MG63 (cell line): ENCODE measurements around the gene GAD1. TPM values are rescaled to one million over a fixed set of nuclear protein-coding genes. Genes with fewer than 3 reads are reported as not detected.

ENCODE experiments used
- DNase-seq: peaks from one replicate; pipeline ENCODE4 v3.0.0-alpha.2; 2020
- H3K27me3 ChIP-seq: fragments of 250-450 bp; sonication (Bioruptor Pico); 2 replicates; pipeline ENCODE4 v1.5.1; 2020; ENCODE audit warnings: mild to moderate bottlenecking, moderate library complexity
- H3K36me3 ChIP-seq: fragments of 250-450 bp; sonication (Bioruptor Pico); 2 replicates; pipeline ENCODE4 v1.5.1; 2020; ENCODE audit warnings: mild to moderate bottlenecking, moderate library complexity
- H3K4me3 ChIP-seq: fragments of 250-450 bp; sonication (Bioruptor Pico); 2 replicates; pipeline ENCODE4 v1.5.1; 2020; ENCODE audit warnings: mild to moderate bottlenecking, moderate library complexity
- H3K9me3 ChIP-seq: fragments of 250-450 bp; sonication (Bioruptor Pico); 2 replicates; pipeline ENCODE4 v1.5.1; 2020; ENCODE audit warnings: mild to moderate bottlenecking, moderate library complexity
- total RNA-seq: library from RNA; depleted of rRNA; stranded (reverse); fragments of >200 nt; shearing (Covaris generic); gene quantifications from 2 replicates; pipeline ENCODE4 v1.2.3, GENCODE V29; 2014; ENCODE audit warnings: low replicate concordance; rRNA removed

GAD1 gene
- total RNA-seq, 1 experiment from 2014 or later: 3.2 TPM

GRCh38 chr2:170905864-170906263 is 89.2 kb downstream of the GAD1 start:
- Histone ChIP-seq H3K36me3 (no peaks in the 10 kb centered on the region), H3K4me3 (no peak overlapping the region), H3K27me3 (peaks cover 6% of the 10 kb centered on the region; the same call in 1 of the 2 replicates), H3K9me3 (peaks cover under 1% of the 10 kb centered on the region; the same call in 1 of the 2 replicates)
- no peak for DNase-seq

Other genes starting within 250 kb of the GAD1 start
- 0.20 and 0.39 TPM in 2 replicates for gene SP5, start 101.5 kb upstream of the GAD1 start, total RNA-seq
- gene ERICH2, start 46.5 kb upstream of the GAD1 start, total RNA-seq: 1.5 TPM in 1 of 2 replicates, not detected in the other
- 51.6 and 113 TPM in 2 replicates for gene GORASP2, start 112.4 kb downstream of the GAD1 start, total RNA-seq